GM18870 (cell line): ENCODE results near the gene ID1.
"Not testable (repeated sequence)": the region's sequence is repeated elsewhere in the genome, so short reads cannot be mapped to it uniquely, and the experiment has no call there.

Experiments
- ATAC-seq: cut with Tn5 transposase; IDR thresholded peaks from one replicate; pipeline ENCODE4 v1.9.1; 2021; ENCODE audit warnings: moderate library complexity; ENCODE audit not compliant: unreplicated experiment

Gene ID1

GRCh38 chr20:31572701-31573554 lies 32.2 kb upstream of the ID1 start:
- ATAC-seq: peak; percentile 43

GRCh38 chr20:31573555-31574321 lies 31.4 kb upstream of the ID1 start:
- ATAC-seq: peak; percentile 15

- ATAC-seq: not testable (repeated sequence)
These were observed 30.1 kb upstream of the ID1 start for GRCh38 chr20:31574986-31575385.

DNA sequence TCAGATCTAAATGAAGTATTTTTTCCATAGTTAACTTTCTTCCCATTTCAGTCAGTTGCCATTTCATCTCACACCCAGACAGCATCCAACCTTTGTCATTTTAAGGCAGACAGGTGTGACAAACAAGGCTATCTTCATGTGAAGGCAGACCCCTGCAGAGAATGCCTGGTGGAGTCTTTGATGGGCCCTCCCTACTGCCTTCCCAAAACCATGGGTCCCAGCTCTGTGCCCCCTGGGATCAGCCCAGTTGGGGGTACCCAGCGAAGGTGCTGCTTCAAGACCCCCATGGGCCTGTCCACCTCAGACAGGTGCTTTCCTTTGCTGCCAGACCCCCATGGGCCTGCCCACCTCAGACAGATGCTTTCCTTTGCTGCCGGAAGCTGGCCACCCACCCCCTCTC lies 28.3 kb upstream of the ID1 start:
- no peak for ATAC-seq

GRCh38 chr20:31577194-31577593 lies 27.9 kb upstream of the ID1 start:
- no peak for ATAC-seq

DNA sequence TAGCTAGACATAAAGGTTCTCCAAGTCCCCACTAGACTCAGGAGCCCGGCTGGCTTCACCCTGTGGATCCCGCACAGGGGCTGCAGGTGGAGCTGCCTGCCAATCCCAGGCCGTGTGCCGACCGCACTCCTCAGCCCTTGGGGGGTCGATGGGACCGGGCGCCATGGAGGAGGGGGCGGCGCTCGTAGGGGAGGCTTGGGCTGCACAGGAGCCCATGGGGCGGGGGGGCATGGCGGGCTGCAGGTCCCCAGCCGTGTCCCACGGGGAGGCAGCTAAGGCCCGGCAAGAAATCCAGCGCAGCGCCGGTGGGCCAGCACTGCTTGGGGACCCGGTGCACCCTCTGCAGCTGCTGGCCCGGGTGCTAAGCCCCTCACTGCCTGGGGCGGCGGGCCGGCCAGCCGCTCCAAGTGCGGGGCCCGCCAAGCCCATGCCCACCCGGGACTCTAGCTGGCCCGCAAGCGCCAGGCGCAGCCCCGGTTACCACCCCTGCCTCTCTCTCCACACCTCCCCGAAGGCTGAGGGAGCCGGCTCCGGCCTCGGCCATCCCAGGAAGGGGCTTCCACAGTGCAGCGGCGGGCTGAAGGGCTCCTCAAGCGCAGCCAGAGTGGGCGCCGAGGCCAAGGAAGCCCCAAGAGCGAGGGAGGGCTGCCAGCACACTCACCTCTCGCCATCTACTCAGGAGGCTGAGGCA lies 26.5 kb upstream of the ID1 start:
- ATAC-seq: no peak

GRCh38 chr20:31579245-31579644 lies 25.8 kb upstream of the ID1 start:
- ATAC-seq: no peak

DNA sequence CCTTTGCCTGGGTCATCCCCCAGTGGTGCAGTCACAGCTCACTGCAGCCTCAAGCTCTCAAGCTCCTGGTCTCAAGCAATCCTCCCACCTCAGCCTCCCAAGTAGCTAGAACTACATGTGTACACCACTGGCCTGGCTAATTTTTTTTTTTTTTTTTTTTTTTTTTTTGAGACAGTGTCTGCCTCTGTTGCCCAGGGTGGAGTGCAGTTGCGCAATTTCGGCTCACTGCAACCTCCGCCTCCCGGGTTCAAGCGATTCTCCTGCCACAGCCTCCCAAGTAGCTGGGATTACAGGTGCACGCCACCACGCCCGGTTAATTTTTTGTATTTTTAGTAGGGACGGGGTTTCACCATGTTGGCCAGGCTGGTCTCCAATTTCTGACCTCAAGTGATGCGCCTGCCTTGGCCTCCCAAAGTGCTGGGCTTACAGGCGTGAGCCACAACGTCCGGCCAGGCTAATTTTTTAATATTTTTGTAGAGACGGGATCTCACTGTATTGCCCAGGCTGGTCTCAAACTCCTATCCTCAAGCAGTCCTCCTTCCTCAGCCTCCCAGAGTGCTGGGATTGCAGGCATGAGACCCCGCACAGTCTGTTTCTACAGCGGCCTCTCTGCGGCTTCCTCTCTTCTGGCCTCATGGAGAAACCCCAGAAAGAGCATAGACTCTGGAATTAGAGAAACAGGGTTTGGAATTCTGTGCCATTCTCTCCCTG lies 25.0 kb upstream of the ID1 start:
- ATAC-seq: not testable (repeated sequence)

DNA sequence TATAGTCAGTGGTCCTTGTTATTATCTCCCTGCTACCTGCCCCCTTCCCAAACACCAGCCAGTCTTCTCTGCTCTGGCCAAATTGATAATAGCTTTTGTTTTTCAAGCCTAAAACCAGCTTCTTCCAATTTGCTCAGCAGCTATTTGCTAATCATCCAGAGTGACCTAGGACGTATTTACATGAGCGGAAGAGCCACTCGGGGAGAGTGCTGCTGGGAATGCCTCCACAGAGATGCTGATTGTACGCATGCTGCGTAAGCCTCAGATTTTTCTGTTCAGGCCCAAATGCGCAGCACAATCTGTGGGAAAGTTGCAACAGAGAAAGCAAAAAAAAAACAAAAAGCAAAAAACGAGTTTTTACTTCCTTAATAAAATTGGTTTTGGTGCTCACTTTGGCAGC lies 24.4 kb upstream of the ID1 start:
- no peak for ATAC-seq

DNA sequence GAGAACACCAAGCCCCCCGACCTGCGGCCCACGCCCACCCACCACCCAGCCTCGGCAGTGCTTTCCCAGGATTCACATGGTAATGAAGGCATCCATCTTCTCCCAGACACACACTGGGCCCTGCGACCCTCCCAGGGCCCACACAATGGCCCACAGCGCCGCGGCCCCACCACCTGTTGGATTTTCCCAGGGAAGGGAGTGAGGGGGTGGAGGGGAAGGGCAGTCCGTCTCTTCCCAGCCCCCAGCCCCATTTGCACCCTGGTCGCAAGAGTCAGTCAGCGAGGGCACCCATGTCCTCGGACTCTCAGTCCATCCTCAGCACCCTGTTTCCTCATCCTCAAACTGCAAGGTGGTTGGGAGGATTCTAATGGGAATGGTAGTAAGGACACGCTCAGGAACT lies 23.7 kb upstream of the ID1 start:
- ATAC-seq: no peak

DNA sequence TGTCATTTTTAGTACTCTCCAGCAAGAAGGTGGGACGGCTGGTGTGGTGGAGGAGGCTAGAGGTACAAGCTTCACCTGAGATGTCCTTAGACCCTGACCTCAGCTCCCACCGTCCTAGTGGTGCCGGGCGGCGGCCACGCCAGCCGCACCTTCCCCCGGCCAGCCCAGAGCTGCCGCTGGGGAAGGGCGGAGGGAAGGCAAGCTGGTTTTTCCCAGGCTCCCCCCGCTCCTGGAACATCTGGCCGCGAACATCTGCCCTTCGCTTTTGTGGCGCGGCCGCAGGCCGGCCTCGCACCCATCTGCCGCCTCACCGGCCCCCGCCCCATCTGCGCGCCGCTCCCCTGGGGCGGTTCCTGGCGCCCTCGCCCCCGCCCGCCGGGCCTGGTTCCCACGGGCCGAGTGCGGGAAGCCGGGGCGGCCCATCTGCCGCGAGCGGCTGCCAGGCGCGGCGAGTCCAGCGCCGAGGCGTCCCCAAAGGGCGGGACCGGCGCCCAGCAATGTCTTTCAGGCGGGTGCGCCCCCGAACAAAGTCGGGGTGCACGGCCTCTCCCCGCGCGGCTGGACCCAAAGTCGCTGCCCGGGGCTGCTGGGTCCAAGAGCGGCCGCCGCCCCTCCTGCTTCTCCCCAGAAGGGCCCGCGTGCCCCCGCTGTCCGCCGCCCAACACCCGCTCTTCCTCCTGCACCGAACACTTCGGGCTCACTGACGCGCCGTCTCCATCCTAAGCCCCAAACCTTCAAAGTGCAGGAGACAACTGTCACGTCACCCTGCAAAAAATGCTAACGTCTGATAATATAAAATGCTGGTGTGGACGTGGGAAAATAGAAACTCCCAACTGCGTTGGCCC lies 17.3 kb upstream of the ID1 start:
- ATAC-seq: no peak

GRCh38 chr20:31590717-31591225 lies 14.3 kb upstream of the ID1 start:
- ATAC-seq: no peak

GRCh38 chr20:31593221-31594001 lies 11.7 kb upstream of the ID1 start:
- no peak for ATAC-seq

DNA sequence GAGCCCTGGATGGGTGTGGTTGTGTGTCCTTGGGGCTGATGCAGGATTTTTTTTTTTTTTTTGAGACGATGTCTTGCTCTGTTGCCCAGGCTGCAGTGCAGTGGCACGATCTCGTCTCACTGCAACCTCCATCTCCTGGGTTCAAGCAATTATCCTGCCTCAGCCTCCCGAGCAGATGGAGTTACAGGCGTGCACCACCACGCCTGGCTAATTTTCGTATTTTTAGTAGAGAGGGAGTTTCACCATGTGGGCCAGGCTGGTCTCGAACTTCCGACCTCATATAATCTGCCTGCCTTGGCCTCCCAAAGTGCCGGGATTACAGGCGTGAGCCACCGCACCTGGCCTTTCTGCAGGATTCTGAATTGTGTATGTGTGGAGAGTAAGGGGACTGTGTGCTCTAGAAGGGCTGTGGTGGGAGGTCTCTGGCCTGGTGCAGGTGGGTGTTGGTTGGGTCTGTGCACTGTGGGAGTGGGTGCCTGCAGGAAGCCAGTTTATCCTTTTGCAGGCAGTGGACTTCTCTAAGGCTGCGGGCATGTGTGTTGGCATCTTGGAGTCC lies 11.0 kb upstream of the ID1 start:
- no peak for ATAC-seq

DNA sequence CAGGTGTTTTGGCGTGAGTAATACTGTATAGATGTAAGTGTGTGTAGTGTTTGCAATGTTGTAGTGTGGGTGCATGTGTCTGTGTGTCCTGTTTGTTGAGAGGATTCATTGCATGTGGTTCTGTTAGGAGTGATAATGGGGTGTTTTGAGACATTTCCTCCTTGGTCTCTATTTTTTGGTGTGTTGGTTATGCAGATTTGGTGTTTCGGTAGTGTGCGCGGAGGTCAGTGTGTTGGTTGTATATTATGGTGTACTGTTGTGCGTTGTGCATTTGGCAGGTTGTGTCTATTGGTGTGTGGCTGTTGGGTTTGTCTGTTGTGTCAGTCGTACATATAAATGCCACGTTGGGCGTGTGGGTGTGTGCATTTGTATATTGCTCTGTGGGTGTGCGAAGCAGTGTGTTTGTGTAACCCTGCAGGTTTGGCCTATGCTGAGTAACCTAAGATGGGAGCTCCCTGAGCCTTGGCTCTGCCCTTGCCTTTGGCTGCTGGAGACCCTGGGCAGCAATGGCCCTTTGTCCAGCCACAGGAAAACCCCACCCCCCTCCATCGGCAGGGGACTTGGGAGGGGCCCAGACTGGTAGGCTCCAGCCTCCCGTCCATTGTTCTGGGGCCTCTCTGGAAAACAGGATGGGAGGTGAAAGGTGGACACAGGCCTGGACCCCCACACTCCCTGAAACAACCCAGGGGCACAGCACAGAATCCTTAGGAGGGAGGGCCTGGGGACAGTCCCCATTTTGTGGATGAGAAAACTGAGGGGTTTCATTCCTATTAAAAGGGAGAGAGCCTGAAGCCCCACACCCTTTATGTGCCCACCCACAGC lies 10.3 kb upstream of the ID1 start:
- no peak for ATAC-seq

DNA sequence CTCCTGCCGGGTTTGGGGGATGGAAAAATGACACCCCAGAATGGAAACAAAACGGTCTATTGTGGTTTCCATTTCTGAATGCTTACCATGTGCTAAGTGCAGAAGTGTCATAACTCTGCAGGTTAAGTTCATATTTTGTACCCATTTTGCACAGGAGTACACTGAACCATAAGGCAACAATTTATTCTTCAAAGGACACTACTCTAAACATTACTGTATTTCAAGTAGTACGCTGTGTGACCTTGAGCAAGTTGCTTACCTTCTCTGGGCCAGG lies 9.8 kb upstream of the ID1 start:
- ATAC-seq: no peak

DNA sequence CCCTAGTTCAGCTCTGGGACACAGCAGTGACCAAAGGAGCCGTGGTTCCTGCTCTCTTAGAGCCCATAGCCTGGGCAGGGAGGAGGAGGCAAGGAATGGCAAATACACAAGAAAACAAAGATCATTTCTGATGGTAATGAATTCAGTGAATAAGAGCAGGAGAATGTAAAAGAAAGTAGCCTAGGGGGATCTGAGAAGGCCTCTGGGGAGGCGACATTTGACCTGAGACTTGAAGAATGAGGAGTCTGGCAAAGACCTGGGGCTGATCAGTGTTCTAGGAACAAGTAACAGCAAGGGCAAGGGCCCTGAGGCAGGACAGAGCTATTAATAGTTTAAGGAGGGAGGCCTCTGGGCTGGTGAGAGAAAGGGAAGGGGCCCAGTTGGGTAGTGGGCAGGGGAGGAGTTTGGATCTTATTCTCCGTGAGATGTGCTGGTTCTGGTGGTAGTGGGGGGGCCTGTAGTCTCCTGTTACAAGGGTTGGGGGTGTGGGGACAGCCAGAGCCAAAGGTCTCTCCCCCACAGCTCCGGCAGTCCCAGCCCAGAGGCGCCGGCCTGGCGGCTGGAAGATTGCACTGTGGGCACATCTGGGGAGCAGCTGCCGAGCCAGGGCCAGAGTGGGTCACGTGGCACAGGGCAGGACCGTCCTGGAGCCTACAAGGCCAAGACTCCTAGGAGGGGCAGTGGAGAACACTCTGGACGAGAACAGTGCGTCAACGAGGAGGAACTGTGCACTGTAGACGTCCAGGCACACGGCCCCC lies 9.3 kb upstream of the ID1 start:
- no peak for ATAC-seq

DNA sequence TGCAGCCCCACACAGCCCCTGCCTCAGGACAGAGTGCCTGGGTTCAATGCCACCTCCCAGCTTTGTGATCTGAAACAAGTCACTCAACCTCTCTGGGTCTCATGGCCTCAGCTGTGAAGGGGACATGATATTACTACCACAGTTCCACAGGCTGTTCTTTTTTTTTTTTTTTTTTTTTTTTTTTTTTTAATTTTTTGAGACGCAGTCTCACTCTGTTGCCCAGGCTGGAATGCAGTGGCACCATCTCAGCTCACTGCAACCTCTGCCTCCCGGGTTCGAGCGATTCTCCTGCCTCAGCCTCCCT lies 8.7 kb upstream of the ID1 start:
- ATAC-seq: not testable (repeated sequence)
